Muscle of leg (tissue), 11 donors: ENCODE results near the gene TIMM22. TPM values are rescaled to one million over a fixed set of nuclear protein-coding genes. Genes with fewer than 3 reads are reported as not detected.
A peak's percentile ranks its signal among the peaks of the same experiment; 100 is the strongest.
"Not testable (repeated sequence)": the region's sequence is repeated elsewhere in the genome, so short reads cannot be mapped to it uniquely, and the experiment has no call there.

Source experiments
- DNase-seq: peaks from one replicate; pipeline ENCODE4 v3.0.0; 2013
- H3K27ac ChIP-seq: one replicate; pipeline ENCODE4 v1.5.1; 2013; ENCODE audit warnings: mild to moderate bottlenecking, low read length, control low read depth
- H3K27me3 ChIP-seq: one replicate; pipeline ENCODE4 v1.6.1; 2013; ENCODE audit warnings: low read length; ENCODE audit not compliant: control insufficient read depth, insufficient read depth
- H3K36me3 ChIP-seq: one replicate; pipeline ENCODE4 v1.6.1; 2013; ENCODE audit warnings: low read length; ENCODE audit not compliant: control insufficient read depth, insufficient read depth
- H3K4me1 ChIP-seq: one replicate; pipeline ENCODE4 v1.6.1; 2013; ENCODE audit warnings: low read length; ENCODE audit not compliant: control insufficient read depth, insufficient read depth
- H3K4me3 ChIP-seq: one replicate; pipeline ENCODE4 v1.5.1; 2013; ENCODE audit warnings: low read length, control low read depth
- H3K9me3 ChIP-seq: replicated peaks from 2 replicates; pipeline ENCODE4 v1.6.1; 2013; ENCODE audit warnings: low read depth, low read length; ENCODE audit not compliant: control insufficient read depth
- WGBS: methylation state at CpG from one replicate; pipeline ENCODE4 v1.1.5; 2013; ENCODE audit warnings: missing lambda C conversion rate; ENCODE audit not compliant: insufficient coverage; 5-methylcytosine and 5-hydroxymethylcytosine counted together
- polyA plus RNA-seq, 8 donors: library from polyadenylated mRNA; unstranded; fragments of 120-200 nt; gene quantifications; one replicate each; pipeline versions ENCODE4 v1.2.1 to v1.2.3, GENCODE V29; 2013; ENCODE audit warnings: inconsistent platforms in 1 of 8, low replicate concordance in 1 of 8; ENCODE audit not compliant: insufficient read length in 8 of 8, insufficient read depth in 1 of 8
- total RNA-seq: library from RNA; stranded (reverse); fragments of 120-200 nt; gene quantifications from one replicate; pipeline ENCODE4 v1.2.4, GENCODE V29; 2013

The TIMM22 gene
- total and polyA plus RNA-seq, 9 donors, result 14.9 to 17.8 (median 16.4) TPM

- peak overlapping the region; percentile 24 for H3K4me3 ChIP-seq
- H3K27ac ChIP-seq, result peak overlapping the region; percentile 87
- no peaks in the 10 kb centered on the region for H3K9me3 ChIP-seq
- WGBS, result 20% methylated on average over 14 of the region's 18 CpGs
- no peaks in the 10 kb centered on the region for H3K27me3 ChIP-seq
- DNase-seq, result peak; percentile 86
- peaks cover 24% of the 10 kb centered on the region for H3K4me1 ChIP-seq
- peaks cover 2% of the 10 kb centered on the region for H3K36me3 ChIP-seq
Observed at GRCh38 chr17:969811-970355, 27.0 kb upstream of the TIMM22 start.

GRCh38 chr17:970364-970763 is 26.6 kb upstream of the TIMM22 start:
- Histone ChIP-seq H3K9me3 (no peaks in the 10 kb centered on the region), H3K4me1 (peaks cover 24% of the 10 kb centered on the region), H3K4me3 (no peak overlapping the region), H3K36me3 (peaks cover 2% of the 10 kb centered on the region), H3K27ac (peak overlapping the region; percentile 87), H3K27me3 (no peaks in the 10 kb centered on the region)
- no CpG with 5 or more reads among the region's 9 CpGs for WGBS
- no peak for DNase-seq

GRCh38 chr17:971861-972260 is 25.1 kb upstream of the TIMM22 start:
- H3K36me3 ChIP-seq, H3K27ac ChIP-seq, H3K27me3 ChIP-seq, H3K4me3 ChIP-seq, DNase-seq, H3K9me3 ChIP-seq: not testable (repeated sequence)
- peaks cover 28% of the 10 kb centered on the region for H3K4me1 ChIP-seq
- 93% methylated on average over 7 of the region's 14 CpGs for WGBS

- Histone ChIP-seq H3K27me3 (no peaks in the 10 kb centered on the region), H3K36me3 (peaks cover 2% of the 10 kb centered on the region), H3K4me1 (peaks cover 36% of the 10 kb centered on the region), H3K27ac (no peak overlapping the region), H3K9me3 (no peaks in the 10 kb centered on the region), H3K4me3 (no peak overlapping the region)
- DNase-seq, result no peak
- 86% methylated on average over 10 of the region's 12 CpGs for WGBS
Observed at GRCh38 chr17:973053-973452, 23.9 kb upstream of the TIMM22 start.

GRCh38 chr17:974778-975177 is 22.2 kb upstream of the TIMM22 start:
- H3K27ac ChIP-seq, result peak overlapping the region; percentile 16
- 80% methylated on average over 2 of the region's 2 CpGs for WGBS
- not testable (repeated sequence) for H3K36me3 ChIP-seq

GRCh38 chr17:975371-975915 is 21.5 kb upstream of the TIMM22 start:
- peaks cover 29% of the 10 kb centered on the region for H3K4me1 ChIP-seq
- H3K9me3 ChIP-seq, result no peaks in the 10 kb centered on the region
- peak; percentile 74 for DNase-seq
- H3K36me3 ChIP-seq, result peaks cover 2% of the 10 kb centered on the region
- no peak overlapping the region for H3K4me3 ChIP-seq
- peak overlapping the region; percentile 16 for H3K27ac ChIP-seq
- WGBS, result 32% methylated on average over 4 of the region's 5 CpGs
- peaks cover 2% of the 10 kb centered on the region for H3K27me3 ChIP-seq

More at GRCh38 chr17:974778-975177, 22.2 kb upstream of the TIMM22 start:
- H3K9me3 ChIP-seq, DNase-seq, H3K27me3 ChIP-seq, H3K4me3 ChIP-seq: not testable (repeated sequence)
- peaks cover 30% of the 10 kb centered on the region for H3K4me1 ChIP-seq

GRCh38 chr17:976312-976711 is 20.6 kb upstream of the TIMM22 start:
- no peak overlapping the region for H3K27ac ChIP-seq

GRCh38 chr17:977166-977565 is 19.8 kb upstream of the TIMM22 start:
- H3K27ac ChIP-seq, result peak overlapping the region; percentile 79
- peaks cover 2% of the 10 kb centered on the region for H3K27me3 ChIP-seq
- peaks cover 2% of the 10 kb centered on the region for H3K36me3 ChIP-seq
- no peak overlapping the region for H3K4me3 ChIP-seq
- 25% methylated on average over 5 of the region's 6 CpGs for WGBS
- H3K9me3 ChIP-seq, result no peaks in the 10 kb centered on the region
- H3K4me1 ChIP-seq, result peaks cover 33% of the 10 kb centered on the region
- DNase-seq, result no peak

More at GRCh38 chr17:976312-976711, 20.6 kb upstream of the TIMM22 start:
- H3K4me1 ChIP-seq, result peaks cover 33% of the 10 kb centered on the region
- H3K4me3 ChIP-seq, result no peak overlapping the region
- no peaks in the 10 kb centered on the region for H3K9me3 ChIP-seq
- DNase-seq, result no peak
- no CpG with 5 or more reads among the region's 6 CpGs for WGBS
- peaks cover 2% of the 10 kb centered on the region for H3K36me3 ChIP-seq
- peaks cover 2% of the 10 kb centered on the region for H3K27me3 ChIP-seq

- H3K27ac ChIP-seq, result peak overlapping the region; percentile 79
- peaks cover 2% of the 10 kb centered on the region for H3K27me3 ChIP-seq
- H3K4me3 ChIP-seq, result peak overlapping the region; percentile 60
- H3K4me1 ChIP-seq, result peaks cover 33% of the 10 kb centered on the region
- H3K9me3 ChIP-seq, result no peaks in the 10 kb centered on the region
- WGBS, result under 1% methylated on average over 55 of the region's 72 CpGs
- no peaks in the 10 kb centered on the region for H3K36me3 ChIP-seq
- peak; percentile 84 for DNase-seq
Observed at GRCh38 chr17:978103-979093, 18.5 kb upstream of the TIMM22 start.

- H3K27ac ChIP-seq, result peak overlapping the region; percentile 47
- no peaks in the 10 kb centered on the region for H3K36me3 ChIP-seq
- WGBS, result 0% methylated on average over 36 of the region's 42 CpGs
- peaks cover 2% of the 10 kb centered on the region for H3K27me3 ChIP-seq
- peak overlapping the region; percentile 60 for H3K4me3 ChIP-seq
- no peak for DNase-seq
- H3K4me1 ChIP-seq, result peaks cover 36% of the 10 kb centered on the region
- H3K9me3 ChIP-seq, result no peaks in the 10 kb centered on the region
Observed at GRCh38 chr17:979212-979538, 17.8 kb upstream of the TIMM22 start.
